IPS-18c (cell line): ENCODE results near the gene LCA5.
"Not testable (repeated sequence)": the region's sequence is repeated elsewhere in the genome, so short reads cannot be mapped to it uniquely, and the experiment has no call there.

Experiments used
- H3K4me3 ChIP-seq: 2 replicates; pipeline ENCODE4 v1.7.0; 2013; ENCODE audit warnings: low read depth, mild to moderate bottlenecking, low read length, moderate library complexity; ENCODE audit not compliant: insufficient read depth
- H3K9me3 ChIP-seq: one replicate; pipeline ENCODE4 v1.6.1; 2013; ENCODE audit warnings: mild to moderate bottlenecking, low read length, moderate library complexity; ENCODE audit not compliant: control insufficient read depth, insufficient read depth

Gene LCA5

DNA sequence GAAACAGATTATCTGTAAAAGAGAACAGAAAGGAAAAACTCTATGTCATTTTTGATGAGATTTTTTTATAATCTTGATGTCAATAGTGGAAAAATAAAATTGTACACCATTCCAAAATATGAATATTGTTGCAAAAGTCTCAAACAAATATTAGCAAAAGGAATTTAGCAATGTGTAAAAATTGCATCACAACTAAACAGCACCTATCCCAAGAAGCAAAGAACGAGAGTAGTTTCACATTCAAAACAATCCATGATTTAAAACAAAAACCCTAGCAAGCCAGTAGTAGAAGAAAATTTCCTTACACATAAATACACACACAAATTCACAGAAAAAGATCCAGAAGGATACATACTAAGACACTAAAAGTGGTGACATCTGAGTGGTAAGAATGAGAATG lies 38.4 kb downstream of the LCA5 start:
- H3K9me3 ChIP-seq: no peaks in the 10 kb centered on the region
- H3K4me3 ChIP-seq: no peak overlapping the region

- no peaks in the 10 kb centered on the region for H3K9me3 ChIP-seq
- H3K4me3 ChIP-seq: no peak overlapping the region
These were observed 42.0 kb downstream of the LCA5 start for GRCh38 chr6:79495246-79495645.

DNA sequence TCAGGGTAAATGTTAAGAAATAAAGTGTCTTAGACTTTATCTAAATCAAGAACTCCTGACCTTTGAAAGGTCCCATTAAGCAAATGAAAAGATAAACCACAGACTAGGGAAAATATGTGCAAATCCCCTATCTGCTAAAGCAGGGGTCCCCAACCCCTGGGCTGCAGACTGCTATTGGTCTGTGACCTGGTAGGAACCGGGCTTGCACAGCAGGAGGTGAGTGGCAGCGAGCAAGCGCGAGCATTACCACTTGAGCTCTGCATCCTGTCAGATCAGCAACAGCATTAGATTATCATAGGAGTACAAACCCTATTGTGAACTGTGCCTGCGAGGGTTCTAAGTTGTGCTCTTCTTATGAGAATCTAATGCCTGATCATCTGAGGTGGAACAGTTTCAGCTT lies 42.4 kb downstream of the LCA5 start:
- Histone ChIP-seq H3K9me3 (no peaks in the 10 kb centered on the region), H3K4me3 (no peak overlapping the region)

GRCh38 chr6:79470728-79471127 lies 66.5 kb downstream of the LCA5 start:
- Histone ChIP-seq H3K4me3 (no peak overlapping the region), H3K9me3 (no peaks in the 10 kb centered on the region)

- H3K4me3 ChIP-seq: no peak overlapping the region
- no peaks in the 10 kb centered on the region for H3K9me3 ChIP-seq
These were observed 67.6 kb downstream of the LCA5 start for GRCh38 chr6:79469376-79470246.

GRCh38 chr6:79468587-79468986 lies 68.6 kb downstream of the LCA5 start:
- H3K4me3 ChIP-seq: no peak overlapping the region
- H3K9me3 ChIP-seq: no peaks in the 10 kb centered on the region

DNA sequence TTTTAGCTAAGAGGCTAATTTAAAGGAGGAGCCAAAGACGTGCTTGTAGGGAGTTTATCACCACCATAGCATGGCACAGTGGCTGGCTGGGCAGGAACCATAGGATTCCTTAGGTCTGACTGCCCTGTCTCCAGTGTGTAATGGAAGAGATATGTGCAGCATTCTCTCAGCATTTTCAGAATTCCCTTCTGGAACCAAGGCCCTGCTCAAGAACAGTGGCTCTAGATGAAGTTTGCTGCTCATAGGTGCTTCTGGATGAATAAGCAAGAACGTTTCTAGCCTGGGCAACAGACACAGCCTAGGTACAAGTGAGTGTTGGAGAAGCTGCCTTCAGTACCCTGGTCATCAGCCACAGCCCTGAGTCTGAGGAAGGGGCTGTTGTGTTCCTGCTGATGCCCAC lies 69.1 kb downstream of the LCA5 start:
- Histone ChIP-seq H3K4me3 (no peak overlapping the region), H3K9me3 (no peaks in the 10 kb centered on the region)

- no peaks in the 10 kb centered on the region for H3K9me3 ChIP-seq
- H3K4me3 ChIP-seq: no peak overlapping the region
These were observed 69.5 kb downstream of the LCA5 start for GRCh38 chr6:79467716-79468115.

DNA sequence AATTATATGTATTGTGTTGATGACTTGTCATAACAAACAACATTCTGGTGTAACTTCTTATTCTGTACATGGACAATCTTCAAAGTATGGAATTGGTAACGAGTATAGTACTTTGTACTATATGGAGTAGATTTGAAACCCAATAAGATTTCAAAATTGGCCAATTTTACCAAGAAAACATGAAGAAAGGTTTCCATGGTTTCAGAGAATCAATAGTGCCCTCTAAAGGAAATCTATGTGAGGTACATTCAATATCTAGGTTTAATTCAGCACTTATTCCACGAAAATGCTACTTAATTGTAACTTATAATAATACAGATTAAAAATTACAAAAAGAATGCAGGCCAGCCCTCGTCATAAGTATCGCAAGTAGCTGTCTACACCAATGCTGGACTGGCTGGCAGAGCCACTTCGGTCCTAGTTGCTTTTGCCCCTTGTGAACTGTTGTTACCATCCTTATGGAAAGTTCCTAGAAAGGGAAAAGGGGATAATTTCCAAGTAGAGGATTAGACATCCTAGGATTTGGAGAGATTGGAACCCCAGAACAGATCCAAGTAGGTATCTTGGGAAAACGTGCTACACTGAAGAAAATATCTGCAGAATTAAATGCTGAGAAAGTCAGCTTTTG lies 70.9 kb downstream of the LCA5 start:
- H3K9me3 ChIP-seq: no peaks in the 10 kb centered on the region
- H3K4me3 ChIP-seq: no peak overlapping the region

DNA sequence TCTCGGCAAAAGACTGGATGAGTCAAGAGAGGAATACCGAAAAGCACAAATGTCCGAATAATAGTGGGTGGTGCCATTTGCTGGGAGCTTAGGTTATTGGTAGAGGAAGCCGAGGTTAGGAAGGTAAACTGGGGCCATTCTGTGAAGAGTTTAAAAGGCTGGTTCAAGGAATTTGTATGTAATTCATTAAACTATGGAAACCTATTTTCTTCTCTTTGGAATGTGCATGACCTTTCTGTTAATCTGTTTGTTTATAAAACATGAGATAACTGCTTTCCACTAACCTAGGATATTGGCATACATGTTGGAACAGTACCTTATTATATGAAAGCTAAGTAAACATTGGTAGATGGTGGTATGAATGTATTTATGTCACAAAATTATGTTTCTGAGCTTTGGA lies 71.8 kb downstream of the LCA5 start:
- H3K4me3 ChIP-seq: no peak overlapping the region
- no peaks in the 10 kb centered on the region for H3K9me3 ChIP-seq

DNA sequence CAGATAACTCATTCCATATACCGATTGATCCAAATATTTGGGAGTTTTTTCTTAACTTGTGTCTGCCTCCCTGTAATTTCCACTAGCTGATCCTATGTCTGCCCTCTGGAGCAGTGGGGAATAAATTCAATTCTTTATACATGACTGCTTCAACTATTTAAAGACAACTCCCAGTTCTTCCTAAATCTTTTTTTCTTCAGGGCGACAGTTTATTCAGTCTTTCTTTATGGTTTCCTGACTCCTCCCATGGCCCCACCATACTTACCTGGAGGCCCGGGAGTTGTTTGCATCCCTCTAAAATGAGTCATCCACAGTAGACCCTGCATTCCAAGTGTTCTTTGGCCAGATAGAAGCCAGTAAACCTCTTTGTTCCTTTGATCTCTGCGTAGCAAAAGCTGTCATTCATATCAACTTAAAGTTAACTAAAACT lies 73.6 kb downstream of the LCA5 start:
- Histone ChIP-seq H3K4me3 (no peak overlapping the region), H3K9me3 (no peaks in the 10 kb centered on the region)

DNA sequence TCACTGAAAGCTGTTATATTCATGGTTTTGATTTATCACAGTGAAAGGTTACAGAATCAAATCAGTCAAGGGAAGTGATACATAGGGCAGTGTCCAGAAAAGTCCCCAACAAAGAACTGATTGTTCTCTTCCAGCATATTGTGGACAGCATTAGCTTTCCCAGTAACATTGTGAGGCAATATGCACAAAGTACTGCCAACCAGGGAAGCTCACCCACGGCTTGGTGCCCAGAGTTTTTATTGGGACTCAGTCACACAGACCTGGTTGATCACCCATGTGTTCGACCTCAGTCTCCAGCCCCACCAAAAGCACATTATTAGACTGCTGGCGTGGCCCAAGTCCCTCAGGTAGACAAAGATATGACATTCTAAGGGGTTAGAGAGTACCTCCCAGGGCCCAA lies 76.0 kb downstream of the LCA5 start:
- H3K4me3 ChIP-seq: no peak overlapping the region
- no peaks in the 10 kb centered on the region for H3K9me3 ChIP-seq

- H3K4me3 ChIP-seq: no peak overlapping the region
- no peaks in the 10 kb centered on the region for H3K9me3 ChIP-seq
These were observed 81.8 kb downstream of the LCA5 start for GRCh38 chr6:79455446-79455845.

DNA sequence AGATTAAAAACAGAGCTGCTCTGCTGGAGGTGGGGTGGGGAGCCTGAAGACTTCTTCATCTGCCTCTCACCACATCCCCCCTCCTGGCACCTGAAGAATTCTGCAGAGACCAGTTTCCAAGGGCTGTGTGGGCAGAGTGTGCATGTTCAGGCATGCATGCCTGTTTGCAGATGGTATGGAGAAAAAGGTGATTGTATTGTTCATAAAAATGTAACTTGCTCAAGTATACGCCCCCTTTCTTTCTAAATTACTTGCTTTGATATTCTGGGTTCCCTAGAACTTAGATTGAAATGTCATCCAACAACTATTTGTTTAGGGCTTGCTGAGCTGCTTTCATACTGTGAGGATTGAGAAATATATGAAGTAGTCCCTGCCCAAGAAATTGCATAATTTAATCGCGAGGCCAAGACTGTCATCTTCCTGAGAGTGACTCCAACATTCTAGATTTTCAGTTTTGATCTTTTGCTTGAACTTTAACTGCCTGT lies 83.6 kb downstream of the LCA5 start:
- H3K4me3 ChIP-seq: no peak overlapping the region

GRCh38 chr6:79450984-79451383 lies 86.2 kb downstream of the LCA5 start:
- H3K9me3 ChIP-seq: no peaks in the 10 kb centered on the region
- H3K4me3 ChIP-seq: no peak overlapping the region

More for the DNA sequence above, 83.6 kb downstream of the LCA5 start:
- H3K9me3 ChIP-seq: no peaks in the 10 kb centered on the region

- no peak overlapping the region for H3K4me3 ChIP-seq
- peaks cover 4% of the 10 kb centered on the region for H3K9me3 ChIP-seq
These were observed 91.2 kb downstream of the LCA5 start for GRCh38 chr6:79446006-79446405.

- H3K9me3 ChIP-seq, H3K4me3 ChIP-seq: not testable (repeated sequence)
These were observed 93.4 kb downstream of the LCA5 start for GRCh38 chr6:79443876-79444275.

- H3K4me3 ChIP-seq: no peak overlapping the region
- peaks cover 4% of the 10 kb centered on the region for H3K9me3 ChIP-seq
These were observed 96.0 kb downstream of the LCA5 start for GRCh38 chr6:79441192-79441591.
